ENCODE results near the gene ZEB1.

Gene ZEB1

GRCh38 chr10:31318854-31319601, at the start of gene ZEB1:
Gene ZEB1 (plus strand): TSS chr10:31319216. CDS start chr10:31319235, 19 bp downstream.
- peak; percentile 79 to 91 (median 84) for DNase-seq (ENCODE audit: low read depth in 3 of 3)

DNA sequence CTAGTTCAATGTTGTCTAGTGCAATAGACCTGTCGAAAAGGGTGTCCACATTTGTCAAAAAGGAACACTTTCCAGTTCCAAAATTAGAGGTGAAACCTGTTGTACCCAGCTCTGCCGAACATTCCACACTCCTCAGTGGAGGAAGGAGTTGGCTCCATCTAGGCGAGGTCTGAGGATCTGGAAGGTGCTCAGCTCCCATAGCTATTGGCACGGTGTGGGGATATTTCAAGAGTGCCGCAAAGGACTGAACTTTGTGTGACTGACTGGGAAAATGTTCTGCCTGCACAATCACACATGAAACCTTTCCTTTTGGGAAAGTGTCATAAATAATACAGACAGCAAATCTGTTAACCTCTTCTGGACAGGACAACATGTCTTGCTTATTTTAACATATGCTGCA, 48.1 kb upstream of the ZEB1 start:
- DNase-seq (ENCODE audit: low read depth in 3 of 3): no peak

- DNase-seq (ENCODE audit: low read depth in 3 of 3): no peak
These were observed 46.2 kb upstream of the ZEB1 start for GRCh38 chr10:31272841-31273240.

DNA sequence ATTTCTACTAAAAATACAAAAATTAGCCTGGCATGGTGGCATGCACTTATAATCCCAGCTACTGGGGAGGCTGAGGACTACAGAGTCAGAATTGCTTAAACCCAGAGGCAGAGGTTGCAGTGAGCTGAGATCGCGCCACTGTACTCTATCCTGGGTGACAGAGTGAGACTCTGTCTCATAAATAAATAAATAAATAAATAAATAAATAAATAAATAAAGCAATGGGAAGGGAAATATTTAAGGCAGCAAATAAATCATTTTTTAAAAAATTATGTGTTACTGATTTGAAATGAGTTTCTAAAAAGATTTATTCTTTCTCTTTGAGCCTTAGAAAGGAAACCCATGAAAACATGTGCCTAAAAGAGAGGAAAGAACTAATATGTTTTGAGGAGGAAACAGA, 45.2 kb upstream of the ZEB1 start:
- DNase-seq (ENCODE audit: low read depth in 3 of 3): no peak

GRCh38 chr10:31274310-31274709, 44.7 kb upstream of the ZEB1 start:
- DNase-seq (ENCODE audit: low read depth in 3 of 3): no peak

- DNase-seq (ENCODE audit: low read depth in 3 of 3): no peak
These were observed 40.6 kb upstream of the ZEB1 start for GRCh38 chr10:31278279-31278941.

DNA sequence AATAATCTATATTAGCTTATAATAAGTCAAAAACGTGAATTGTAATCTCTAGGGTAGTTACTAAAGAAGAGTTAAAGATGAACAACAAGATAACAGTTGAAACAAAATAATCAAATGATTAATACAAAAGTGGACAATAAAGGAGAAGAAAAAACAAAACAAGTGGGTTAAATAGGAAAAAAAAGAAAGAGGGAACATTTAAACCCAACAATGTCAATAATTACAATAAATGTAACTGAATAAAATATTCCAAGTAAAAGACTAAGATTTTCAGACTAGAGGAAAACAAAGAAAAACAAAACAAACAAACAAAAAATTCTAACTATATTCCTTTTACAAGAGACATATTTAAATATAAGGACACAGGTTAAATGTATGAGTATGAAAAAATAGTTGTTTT, 38.0 kb upstream of the ZEB1 start:
- DNase-seq (ENCODE audit: low read depth in 3 of 3): no peak

DNA sequence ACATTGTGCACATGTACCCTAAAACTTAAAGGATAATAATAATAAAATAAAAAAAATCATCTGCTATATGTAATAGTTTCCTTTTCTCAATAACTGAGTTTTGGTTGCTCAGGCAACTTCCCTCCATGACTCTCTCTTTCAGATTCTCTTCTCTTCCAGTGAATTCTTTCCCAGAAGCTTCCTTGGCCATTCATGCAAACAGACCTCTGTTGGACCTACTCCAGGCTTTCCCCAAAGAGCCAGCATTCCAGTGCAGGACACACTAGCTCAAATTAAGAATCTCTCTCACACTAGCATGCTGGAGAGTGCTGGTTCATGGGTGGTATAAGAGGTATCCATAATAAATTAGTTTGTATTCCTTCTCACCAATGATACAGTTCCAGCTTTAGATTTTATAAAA, 31.0 kb upstream of the ZEB1 start:
- DNase-seq (ENCODE audit: low read depth in 3 of 3): no peak

DNA sequence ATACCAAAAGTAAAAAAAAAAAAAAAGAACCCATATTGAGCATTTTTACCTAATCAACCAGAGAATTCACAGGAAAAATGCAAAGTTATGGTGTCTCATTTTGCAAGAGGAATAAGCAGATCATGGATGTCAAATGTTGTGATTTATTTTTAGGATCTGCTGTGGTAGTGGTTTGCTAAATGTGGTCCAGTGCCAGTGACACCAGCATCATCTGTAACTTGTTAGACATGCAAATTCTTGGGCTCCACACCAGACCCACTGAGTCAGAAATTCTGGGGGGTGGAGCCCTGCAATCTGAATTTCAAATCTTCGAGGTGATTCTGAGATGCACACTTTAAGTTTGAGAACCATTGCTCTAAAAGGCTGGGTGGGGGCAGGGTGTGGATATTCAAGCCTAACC, 30.1 kb upstream of the ZEB1 start:
- DNase-seq (ENCODE audit: low read depth in 3 of 3): no peak

DNA sequence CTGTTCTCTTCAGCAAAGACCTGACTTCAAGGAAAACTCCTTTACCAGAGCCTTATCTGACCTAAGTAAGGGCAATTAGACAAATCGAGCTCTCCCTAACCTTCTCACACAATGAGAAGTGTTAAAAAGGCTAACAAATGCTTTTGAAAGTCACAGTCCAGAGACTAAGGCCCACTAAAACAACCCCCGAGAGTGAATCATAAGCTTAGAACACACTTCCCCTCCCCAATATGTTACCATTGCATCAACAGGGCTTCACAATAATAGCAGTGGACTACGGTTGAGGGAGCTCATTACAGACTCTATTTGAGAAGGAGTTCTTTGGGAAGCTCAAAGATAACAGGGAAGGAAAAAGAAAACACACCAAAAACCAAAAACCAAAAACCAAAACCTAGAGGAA, 28.6 kb upstream of the ZEB1 start:
- no peak for DNase-seq (ENCODE audit: low read depth in 3 of 3)

GRCh38 chr10:31291123-31291522, 27.9 kb upstream of the ZEB1 start:
- no peak for DNase-seq (ENCODE audit: low read depth in 3 of 3)

DNA sequence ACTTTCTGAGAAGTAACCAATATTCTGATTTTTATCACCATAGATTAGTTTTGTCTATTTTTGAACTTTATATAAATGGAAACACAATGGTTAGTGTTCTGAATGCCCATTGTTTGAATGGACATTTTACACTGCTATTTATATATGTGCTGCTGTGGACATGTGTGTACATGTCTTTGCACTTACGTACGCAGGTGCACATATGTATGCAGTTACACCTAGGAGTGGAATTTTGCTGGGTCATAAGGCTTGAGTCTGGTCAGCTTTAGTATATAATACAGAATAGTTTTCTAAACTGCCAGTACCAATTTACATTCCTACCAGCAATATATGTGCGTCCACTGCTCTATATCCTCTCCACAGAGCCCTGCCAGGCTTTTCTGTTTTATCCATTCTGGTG, 24.5 kb upstream of the ZEB1 start:
- no peak for DNase-seq (ENCODE audit: low read depth in 3 of 3)

GRCh38 chr10:31296754-31297153, 22.3 kb upstream of the ZEB1 start:
- DNase-seq (ENCODE audit: low read depth in 3 of 3): no peak

DNA sequence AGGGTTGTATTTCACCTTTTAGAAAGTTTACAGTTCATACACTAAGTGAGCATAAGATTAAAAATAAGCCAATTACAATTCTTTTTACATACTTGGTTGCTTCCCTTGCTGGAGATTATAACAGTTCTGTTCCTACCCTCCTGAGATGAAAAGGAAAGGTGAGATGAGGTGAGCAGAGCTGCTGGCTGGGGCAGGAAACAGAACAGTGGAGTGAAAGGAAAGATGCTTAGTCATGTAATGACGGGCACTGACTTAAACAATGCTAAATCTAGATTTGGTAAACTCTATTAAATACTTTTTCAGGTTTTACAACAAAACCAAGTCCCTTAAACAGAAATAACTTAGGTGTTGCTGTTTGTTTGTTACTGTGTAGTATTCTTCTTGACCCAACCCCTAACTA, 19.9 kb upstream of the ZEB1 start:
- DNase-seq (ENCODE audit: low read depth in 3 of 3): no peak

GRCh38 chr10:31303212-31303611, 15.8 kb upstream of the ZEB1 start:
- no peak for DNase-seq (ENCODE audit: low read depth in 3 of 3)

- DNase-seq (ENCODE audit: low read depth in 3 of 3): no peak
These were observed 14.6 kb upstream of the ZEB1 start for GRCh38 chr10:31304291-31304970.

DNA sequence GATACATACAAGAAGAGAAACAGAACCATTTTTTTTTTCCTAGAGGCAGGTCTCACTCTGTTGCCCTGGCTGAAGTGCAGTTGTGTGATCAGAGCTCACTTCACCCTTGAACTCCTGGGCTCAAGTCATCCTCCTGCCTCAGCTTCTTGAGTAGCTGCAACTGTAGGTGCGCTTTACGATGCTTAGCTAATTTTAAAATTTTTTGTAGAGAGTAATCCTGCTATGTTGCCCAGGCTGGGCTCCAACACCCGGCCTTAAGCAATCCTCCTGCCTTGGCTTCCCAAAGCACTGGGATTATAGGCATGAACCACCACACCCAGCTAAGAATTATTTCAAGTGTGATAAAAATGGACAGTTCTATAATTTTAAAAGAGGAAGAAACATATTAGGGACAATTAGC, 5.6 kb upstream of the ZEB1 start:
- DNase-seq (ENCODE audit: low read depth in 3 of 3): no peak

GRCh38 chr10:31314256-31315150, 4.5 kb upstream of the ZEB1 start:
- DNase-seq (ENCODE audit: low read depth in 3 of 3): no peak

DNA sequence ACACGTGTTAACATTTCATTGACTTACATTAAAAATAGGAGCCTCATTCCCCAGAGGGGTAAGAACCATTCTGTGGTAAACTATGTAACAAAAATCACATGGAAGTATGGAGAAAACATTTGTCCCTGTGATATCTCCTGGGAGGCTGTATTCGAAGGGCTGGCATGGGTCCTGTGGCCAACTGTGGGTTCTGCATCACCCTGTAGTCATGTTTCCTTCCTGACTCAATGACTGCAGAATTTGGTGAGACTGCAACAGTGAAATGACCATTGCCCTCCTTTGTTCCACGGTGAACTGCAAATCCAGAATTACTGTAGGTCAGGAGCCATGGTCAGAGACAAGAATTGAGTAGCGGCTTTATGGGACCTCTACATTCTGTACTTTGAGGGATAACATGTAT, 3.6 kb upstream of the ZEB1 start:
- DNase-seq (ENCODE audit: low read depth in 3 of 3): no peak

GRCh38 chr10:31317171-31317570, 1.8 kb upstream of the ZEB1 start:
- DNase-seq (ENCODE audit: low read depth in 3 of 3): no peak

- DNase-seq (ENCODE audit: low read depth in 3 of 3): peak in 2 of 3 donors; percentile 59 to 74
These were observed 1.2 kb upstream of the ZEB1 start for GRCh38 chr10:31317652-31318381.
